ENCODE data around the gene ABCB10.
"Not testable (repeated sequence)": the region's sequence is repeated elsewhere in the genome, so short reads cannot be mapped to it uniquely, and the experiment has no call there.

The ABCB10 gene

DNA sequence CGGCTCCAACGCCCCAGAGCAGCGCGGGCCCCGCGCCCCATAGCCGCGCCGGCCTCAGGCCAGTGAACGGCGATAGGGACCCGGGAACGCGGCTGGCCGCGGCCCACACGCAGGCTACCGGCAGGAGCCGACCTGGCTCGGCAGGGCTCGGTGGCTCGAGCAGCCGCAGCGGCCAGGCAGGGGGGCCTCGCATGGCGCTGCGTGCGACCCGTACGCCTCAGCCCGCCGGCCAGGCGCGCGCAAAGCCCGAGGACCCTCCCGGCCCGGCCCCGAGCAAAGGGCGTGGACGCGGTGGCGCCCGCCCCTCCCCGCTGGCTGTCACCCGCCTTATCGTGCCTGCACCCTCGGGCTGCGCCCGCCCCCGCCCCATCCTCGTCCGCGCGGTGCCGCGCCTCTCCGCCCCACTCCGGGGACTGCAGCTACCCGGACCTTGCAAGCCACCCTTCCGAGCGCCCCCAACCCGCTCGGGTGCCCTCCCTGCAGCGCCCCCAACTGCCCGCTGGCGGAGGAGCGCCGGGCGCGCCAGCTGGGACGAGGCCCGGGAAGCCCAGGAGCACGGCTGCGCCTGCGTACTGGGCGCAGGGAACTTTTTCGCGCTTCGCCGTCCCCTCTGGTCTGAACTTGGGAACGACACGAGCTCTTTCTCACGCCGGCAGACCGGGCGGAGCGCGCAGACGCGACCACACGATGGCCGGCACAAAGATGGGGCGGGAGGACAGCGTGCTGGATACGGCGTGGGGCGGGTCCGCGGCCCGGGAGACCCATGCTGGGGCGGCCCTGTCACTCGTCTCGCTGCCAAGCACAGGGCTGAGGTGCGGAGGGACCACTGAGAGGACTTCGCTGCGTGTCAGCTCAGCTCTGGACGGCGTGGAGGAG is at the start of gene ABCB10:
TSS of gene ABCB10 (minus strand) at position 248 of the 876 bp plus-strand sequence. CDS start at position 193, 55 bp downstream.
- DNase-seq: peak; percentile 98

DNA sequence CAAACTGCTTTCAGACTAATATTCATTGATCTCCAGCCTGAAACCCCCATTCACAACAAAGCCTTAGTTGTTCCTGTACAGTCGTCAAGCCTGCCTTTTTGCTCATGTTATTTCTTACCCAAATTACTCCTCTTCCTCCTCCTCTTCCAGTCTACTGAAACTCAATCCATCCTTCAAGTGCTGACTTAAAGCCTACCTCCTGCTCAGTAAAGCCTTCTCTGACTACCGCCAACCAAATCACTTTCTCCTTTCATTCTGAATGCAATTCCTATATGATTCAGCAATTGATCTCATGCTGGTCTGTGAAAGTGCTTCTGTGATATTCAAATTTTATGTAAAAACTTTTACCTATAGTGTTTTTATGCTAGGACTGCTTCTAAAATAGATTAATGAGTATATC is 48.9 kb upstream of the ABCB10 start:
- DNase-seq: no peak

DNA sequence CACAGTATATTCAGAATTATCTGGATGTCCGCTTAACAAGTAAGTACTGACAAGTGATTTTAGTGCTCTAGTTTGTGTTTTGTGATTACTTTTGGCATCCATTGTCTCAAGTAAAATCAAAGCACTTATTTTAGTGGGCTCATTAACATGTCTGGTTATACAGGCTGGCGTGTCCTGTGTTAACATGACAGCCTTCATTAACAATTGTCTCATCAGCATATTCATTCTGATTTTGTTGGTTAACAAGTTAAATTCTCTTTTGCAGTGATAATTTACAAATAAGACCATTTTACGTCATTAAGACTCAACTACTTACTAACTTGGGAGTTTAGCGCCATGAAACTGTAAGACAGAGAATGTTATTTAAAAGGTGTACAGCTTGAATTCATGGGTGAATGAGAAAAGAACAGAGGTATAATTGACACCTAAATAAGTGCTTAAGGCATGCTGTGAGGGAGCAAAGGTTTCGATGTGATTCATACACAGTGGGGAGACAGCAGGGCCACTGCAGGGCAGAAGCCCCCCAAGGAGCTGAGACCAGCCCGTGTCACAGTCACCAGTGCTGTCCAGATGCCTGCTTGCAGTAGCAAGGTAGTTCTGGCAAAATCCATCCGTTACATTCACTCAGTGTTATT is 45.0 kb upstream of the ABCB10 start:
- DNase-seq: no peak

DNA sequence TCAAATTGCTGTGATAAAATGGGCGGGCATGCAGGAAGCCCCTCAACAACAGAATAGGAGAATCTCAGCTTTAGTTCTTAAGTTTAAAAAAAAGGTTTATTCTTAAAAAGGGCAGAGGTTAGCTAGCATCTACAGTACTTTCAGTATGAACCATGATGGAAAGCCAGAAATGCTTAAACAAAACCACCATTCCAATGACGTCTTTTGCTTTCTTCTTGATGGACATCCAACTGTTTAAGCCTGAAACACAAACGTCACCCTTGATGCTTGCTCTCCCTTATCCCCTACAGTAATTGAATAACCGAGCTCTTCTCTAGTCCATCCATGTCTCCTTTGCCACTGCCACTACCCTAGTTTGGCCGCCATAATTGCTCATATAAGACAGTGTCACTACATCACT is 41.7 kb upstream of the ABCB10 start:
- no peak for DNase-seq

DNA sequence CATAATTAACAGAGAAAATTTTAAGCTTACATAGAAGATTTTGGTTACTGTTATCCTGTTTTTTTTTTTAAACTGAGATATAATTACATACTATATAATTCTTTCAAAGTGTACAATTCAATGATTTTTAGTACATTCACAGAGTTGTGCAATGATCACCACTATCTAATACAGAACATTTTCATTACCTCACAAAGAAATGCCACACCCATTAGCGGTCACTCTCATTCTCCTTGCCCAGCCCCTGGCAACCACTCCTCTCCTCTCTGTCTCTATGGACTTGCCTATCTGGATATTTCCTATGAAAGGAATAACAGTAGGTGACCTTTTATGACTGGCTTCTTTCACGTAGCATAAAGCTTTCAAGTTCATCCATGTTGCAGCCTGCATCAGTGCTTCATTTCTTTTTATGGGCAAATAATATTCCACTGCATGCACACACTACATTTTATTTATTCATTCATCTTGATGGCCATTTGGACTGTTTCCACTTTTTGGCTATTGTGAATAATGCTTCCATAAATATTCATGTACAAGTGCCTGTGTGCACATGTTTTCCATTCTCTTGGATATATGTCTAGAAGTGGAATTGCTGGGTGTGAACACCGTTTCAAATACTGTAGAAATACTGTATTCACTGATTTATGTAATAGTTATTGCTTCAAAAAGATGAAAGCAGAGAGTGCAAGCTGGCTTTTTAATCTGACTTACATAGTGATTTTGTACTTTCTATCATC is 40.9 kb upstream of the ABCB10 start:
- DNase-seq: no peak

DNA sequence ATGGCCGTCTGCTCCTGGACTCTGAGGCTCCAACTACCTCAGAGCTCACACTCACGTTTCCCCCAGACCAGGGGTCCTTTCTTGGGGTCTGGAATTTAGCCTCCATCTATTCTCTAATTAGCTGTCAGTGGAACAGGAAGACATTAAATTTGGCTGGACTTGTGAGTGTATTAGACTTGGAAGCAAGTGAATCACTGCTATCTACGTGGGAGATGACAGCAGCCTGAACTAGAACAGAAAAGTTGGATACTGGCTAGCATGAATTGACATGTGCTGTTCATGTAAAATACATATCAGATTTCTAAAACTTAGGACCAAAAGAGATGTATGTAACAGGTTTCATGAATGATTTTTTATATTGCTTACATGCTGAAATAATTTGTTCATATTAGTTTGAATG is 39.4 kb upstream of the ABCB10 start:
- no peak for DNase-seq

DNA sequence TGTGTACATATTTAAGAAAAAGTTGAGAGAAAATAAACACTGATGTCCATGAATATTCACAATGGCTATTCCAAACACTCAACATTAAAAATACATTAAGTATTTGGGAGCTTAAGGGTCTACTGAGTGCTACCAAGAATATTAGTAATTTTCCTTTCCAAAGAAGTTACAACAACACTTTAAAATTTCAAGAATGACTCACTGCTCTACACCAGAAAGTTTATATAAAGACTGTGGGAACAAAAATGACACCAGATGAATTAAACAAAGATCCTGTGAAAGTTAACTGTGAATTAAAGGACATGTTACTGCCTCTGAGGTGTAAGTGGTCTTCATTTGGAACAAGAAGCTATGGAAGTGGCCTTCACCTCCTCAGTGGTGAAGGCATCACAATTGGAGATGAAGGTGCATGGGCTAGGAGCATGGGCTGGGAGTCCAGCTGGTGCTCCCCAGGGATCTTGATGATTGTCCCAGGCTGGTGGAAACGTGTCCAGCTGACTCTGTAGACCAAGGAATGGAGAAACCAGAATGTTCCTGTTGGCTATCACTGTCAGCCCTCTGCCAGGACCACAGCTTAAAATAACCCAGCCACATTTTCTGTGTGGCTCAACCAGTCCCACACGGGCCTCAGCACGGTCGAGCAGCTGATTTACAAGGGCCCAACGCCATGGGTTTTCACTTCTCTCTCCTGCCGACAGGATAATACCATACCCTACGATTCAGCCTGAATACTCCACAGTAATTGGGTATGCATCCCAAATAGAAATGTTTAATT is 38.6 kb upstream of the ABCB10 start:
- no peak for DNase-seq

DNA sequence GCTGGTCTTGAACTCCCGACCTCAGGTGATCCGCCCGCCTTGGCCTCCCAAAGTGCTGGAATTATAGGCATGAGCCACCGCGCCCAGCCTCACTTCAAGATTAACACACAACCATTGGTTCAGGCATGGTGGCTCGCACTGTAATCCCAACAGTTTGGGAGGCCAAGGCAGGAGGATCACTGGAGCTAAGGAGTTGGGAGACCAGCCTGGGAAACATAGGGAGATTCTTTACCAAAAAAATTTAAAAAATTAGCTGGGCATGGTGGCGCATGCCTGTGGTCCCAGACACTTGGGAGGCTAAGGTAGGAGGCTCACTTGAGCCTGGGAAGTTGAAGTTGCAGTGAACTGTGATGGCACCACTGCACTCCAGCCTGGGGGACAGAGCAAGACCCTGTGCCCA is 37.4 kb upstream of the ABCB10 start:
- not testable (repeated sequence) for DNase-seq

DNA sequence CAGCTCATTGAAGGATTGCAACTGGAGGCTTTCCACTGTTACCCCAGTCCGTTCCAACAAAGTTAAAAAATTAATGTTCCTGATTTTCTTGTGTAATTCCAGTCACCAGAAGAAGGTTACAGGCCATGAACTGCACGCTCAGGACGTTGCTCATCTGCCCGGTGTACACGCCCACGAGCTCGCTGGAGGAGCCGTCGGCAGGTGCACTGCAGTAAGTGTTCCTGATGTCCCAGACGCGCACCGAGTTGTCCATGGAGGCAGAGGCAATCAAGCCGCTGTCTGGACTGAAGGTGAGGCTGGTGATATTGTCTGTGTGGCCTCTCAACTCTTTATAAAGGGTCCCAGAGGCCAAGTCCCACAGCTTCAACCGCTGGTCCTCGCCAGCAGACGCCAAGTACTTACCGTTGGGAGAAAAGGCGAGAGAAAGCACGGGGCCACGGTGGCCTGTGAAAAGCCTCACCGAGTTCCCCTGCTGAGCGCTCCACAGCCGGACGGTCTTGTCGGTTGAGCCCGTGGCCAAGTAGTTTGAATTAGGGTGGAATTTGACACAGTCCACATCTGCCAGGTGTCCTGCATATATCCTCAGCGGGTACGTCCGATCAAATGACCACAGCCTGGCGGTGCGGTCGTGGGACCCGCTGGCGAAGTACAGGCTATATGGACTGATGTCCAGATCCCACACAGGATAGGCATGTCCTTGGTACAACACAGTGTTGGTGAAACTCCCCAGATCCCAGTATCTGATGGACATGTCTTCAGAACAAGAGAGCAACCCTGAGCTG is 35.9 kb upstream of the ABCB10 start:
- DNase-seq: no peak

DNA sequence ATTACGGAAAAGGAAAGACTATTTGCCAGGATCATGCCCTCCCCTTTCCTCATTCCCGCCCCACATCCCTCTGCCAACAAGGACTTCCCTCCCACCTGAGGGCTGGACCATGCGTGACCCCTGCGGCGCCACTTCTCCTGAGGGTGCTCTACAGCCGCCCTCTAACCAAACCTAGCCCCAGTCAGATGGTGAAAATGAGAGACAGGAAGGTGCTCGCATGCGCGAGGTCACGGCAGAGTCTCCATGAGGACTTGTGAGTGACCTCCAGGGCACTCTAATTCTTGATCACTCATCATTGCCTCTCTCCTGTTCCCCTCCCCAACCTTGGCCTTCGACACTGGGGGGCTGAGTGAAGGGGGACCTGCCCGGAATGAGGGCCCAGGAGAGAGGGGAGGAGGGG is 35.3 kb upstream of the ABCB10 start:
- no peak for DNase-seq

DNA sequence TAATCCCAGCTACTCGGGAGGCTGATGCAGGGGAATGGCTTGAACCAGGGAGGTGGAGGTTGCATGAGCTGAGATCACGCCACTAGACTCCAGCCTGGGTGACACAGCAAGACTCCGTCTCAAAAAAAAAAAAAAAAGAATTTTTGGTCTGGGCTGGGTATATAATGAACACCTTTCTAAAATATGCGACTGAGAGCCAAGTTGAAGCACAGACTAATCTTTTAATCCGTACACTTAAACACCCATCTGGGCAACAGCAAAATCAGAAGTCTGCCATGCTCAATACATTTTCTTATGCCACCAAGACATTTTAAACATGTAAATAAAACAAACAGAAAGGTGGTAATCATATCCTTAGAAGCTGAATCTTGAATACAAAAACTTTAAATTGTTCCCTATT is 31.6 kb upstream of the ABCB10 start:
- no peak for DNase-seq

DNA sequence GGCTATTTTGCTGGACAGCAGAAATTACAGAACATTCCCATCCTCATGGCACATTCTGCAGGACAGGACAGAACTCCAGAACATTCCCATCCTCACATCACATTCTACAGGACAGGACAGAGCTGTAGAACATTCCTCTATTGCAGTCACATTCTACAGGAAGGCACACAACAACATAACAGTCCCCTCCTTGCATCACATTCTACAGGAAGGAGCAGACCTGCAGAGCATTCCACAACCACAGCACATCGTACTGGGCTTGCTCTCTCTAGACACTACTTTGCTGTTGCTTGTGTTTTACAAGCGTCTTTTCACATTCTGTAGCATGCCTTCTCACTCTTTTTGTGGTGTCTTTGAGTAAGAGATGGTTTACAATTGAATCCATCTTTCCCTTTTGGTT is 26.8 kb upstream of the ABCB10 start:
- no peak for DNase-seq

DNA sequence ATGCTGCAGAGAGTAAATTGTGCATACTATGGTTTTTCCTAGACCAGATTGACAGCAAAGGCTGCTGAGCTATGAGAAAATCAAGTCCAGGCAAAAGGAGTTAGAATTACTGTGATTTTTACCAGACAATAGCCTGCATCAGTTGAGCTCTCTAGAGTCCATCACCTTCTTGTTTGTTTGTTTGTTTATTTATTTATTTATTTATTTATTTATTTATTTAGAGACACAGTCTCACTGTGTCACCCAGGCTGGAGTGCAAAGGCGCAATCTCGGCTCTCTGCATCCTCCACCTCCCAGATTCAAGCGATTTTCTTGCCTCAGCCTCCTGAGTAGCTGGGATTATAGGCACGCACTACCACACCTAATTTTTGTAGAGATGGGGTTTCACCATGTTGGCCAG is 24.2 kb upstream of the ABCB10 start:
- no peak for DNase-seq

DNA sequence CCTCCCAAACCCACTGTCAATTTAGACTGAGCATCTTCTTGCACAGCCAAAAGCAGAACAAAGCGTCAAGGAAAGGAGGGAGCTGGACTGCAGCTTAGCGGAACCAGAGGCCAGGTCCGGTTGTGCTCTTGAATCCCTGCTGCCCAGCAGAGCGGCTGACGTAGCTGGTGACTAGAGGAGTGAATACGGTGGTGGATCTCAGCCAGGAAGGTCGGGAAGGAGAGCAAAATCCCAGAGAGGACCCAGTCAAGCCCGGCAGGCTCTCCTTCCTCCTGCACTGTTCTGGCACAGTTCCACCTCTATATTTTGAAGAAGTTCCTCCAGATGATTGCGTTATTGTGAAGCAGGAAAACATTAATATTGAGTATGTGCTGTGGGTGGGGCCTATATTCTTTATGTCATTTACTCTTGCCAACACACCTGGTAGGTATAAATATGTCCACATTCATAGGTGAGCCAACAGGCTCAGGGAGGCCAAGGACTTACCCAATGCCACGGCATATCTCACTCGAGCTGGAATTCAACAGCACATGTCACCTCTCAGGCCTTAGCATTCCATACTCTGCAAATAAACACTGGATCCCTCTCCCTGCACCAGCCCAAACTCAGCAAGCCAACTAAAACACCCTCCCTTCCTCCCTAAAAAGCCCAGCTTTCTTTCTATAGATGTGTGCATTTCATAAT is 23.6 kb upstream of the ABCB10 start:
- DNase-seq: no peak

DNA sequence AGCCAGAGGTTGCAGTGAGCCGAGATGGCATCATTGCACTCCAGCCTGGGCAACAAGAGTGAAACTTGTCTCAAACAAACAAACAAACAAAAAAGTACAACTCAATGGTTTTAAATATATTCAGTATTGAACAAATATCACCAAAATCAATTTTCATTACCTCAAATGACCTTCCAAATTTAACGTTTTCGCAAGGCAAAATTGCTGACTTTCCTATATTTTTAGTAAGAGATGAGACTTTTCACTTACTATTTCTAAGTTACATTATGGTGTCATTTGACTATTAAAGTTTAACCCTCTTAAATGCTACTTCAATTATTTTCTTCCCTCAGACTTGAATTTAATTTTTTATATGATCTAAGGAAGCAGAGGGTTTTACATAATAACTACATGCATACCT is 23.0 kb upstream of the ABCB10 start:
- no peak for DNase-seq

DNA sequence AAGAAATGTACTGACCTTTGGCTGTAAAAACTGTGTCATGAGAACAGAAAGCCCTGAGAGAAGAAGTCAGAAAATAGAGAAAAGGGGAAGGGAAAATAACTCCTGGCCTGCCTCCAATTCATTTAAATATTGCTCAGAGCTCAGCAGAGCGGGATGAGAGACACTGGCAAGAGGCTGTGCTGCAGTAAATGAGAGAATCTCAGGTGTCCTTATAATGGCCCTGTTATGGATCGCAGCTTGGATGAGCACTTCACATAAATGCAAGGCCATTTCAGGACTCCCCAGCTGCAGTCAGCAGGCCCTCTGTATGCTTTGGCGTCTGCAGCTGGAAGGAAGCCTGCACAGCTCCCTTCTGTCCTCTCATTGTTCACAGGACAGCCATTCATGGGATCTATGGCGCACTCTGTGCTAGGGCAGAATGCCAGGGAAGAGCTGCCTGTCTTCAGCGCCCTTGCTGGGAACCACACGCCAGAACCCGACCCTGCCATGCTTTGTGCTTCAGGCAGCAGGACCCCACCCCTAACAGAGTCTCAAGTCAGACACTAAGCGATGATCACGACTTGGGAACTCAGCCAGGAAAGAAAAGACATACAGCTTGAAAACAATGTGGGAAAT is 20.7 kb upstream of the ABCB10 start:
- no peak for DNase-seq

DNA sequence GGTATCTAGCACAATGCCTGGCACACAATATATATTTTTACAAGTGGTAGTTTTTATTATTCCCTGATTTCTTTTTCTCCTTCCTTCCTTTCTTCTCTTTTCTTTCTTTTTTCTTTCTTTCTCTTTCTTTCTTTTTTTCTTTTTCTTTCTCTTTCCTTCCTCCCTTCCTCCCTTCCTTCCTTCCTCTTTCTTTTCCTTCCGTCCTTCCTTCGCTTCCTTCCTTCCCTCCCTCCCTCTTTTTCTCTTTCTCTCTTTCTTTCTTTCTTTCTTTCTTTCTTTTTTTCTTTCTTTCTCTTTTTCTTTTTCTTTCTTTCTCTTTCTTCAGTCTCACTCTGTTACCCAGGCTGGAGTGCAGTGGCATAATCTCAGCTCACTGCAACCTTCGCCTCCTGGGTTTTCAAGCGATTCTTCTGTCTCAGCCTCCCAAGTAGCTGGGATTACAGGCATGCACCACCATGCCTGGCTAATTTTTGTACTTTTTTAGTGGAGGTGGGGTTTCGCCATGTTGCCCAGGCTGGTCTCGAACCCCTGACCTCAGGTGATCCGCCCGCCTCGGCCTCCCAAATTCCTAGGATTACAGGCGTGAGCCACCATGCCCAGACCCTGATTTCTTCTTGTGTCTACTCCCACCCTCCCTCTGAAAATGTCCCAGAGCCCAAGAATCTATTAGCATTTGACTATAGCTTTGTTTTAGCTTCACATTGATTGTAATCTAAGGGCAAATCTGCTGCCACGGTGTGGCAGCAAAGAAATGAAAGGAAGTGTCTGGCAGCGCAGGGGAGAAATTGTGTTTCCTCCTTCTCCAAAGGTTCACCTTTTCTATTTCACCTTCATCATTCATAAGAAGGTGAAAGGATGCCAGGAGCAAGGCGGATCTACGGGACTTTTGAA is 19.9 kb upstream of the ABCB10 start:
- DNase-seq: no peak

DNA sequence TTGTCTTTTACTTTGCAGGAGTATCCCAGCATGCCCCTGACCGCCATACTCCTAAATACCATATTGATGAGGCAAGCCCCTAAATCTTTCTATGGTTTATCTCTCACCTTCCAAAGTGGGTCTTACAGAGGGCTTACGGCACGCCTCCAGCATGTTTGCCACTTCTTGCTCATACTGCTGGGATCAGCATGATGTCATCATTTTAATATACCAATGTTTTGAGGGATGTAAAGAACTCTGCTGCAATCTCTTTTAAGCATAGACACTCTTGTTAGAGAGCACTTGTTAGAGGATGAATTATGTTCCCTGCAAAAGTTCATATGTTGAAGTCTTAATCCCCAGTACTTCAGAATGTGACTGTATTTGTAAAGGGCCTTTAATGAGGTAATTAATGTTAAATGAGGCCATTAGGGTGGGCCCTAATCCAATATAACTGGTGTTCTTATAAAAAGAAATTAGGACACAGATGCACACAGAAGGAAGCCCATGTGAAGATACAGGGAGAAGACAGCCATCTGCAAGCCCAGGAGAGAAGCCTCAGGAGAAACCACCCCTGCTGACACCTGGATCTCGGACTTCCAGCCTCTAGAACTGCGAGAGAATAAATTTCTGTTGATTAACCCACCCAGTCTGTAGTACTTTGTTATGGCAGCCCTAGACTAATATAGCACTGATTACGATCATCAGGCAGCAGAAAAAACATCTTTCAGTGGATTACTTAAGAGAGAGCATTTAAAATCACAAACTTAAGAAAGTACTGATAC is 16.4 kb upstream of the ABCB10 start:
- DNase-seq: no peak

DNA sequence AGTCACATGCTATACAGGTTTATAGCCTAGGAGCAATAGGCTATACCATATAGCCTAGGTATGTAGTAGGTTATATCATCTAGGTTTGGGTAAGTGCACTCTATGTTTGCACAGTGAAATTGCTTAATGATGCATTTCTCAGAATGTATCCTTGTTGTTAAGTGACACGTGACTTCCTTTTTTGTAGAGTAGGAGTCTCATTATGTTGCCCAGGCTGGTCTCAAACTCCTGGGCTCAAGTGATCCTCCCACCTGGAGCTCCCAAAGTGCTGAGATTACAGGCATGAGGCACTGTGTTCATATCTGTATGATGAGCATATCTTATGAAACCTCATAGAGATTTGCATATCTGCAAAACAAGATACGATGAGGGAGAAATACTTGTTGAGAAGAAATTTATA is 13.8 kb upstream of the ABCB10 start:
- peak; percentile 16 for DNase-seq

Measured in DMS53 (cell line).